Peyer's patch (tissue), 4 donors: ENCODE measurements around the gene MYD88. TPM values are rescaled to one million over a fixed set of nuclear protein-coding genes. Genes with fewer than 3 reads are reported as not detected.

ENCODE experiments used
- DNase-seq, 3 donors: peaks; one replicate each; pipeline ENCODE4 v3.0.0-alpha.2; 2017 to 2019
- H3K27ac ChIP-seq, 4 donors: fragments of 200-600 bp; sonication (generic); one replicate each; pipeline ENCODE4 v1.5.1; 2016 to 2019
- H3K27me3 ChIP-seq, 2 donors: fragments of 200-600 bp; sonication (generic); one replicate each; pipeline ENCODE4 v1.5.1; 2019
- H3K36me3 ChIP-seq, 3 donors: fragments of 200-600 bp; sonication (generic); one replicate each; pipeline ENCODE4 v1.5.1; 2016 to 2019
- H3K4me1 ChIP-seq, 4 donors: fragments of 200-600 bp; sonication (generic); one replicate each; pipeline ENCODE4 v1.5.1; 2016 to 2019
- H3K4me3 ChIP-seq, 4 donors: fragments of 200-600 bp; sonication (generic); 1 replicate in 3 of 4; 2 replicates in 1 of 4; pipeline ENCODE4 v1.5.1; 2016 to 2019; ENCODE audit warnings: mild to moderate bottlenecking in 1 of 4
- H3K9me3 ChIP-seq, 4 donors: fragments of 200-600 bp; sonication (generic); one replicate each; pipeline ENCODE4 v1.5.1; 2016 to 2019; ENCODE audit warnings: mild to moderate bottlenecking in 1 of 4
- CTCF ChIP-seq, 6 experiments: fragments of 450-650 bp in 4 of 6; fragments of 200-600 bp in 2 of 6; sonication (generic) in 1 of 6; IDR thresholded peaks; one replicate each; pipeline ENCODE4 v1.5.1; 2017 to 2019; ENCODE audit warnings: antibody characterized with exemption in 6 of 6, mild to moderate bottlenecking in 3 of 6, moderate library complexity in 1 of 6
- POLR2A ChIP-seq, 2 donors: fragments of 450-650 bp; IDR thresholded peaks; one replicate each; pipeline ENCODE4 v1.5.1; 2017; ENCODE audit warnings: antibody characterized with exemption in 2 of 2, mild to moderate bottlenecking in 2 of 2, moderate library complexity in 2 of 2
- total RNA-seq, 4 donors: library from RNA; depleted of rRNA; stranded (reverse); fragments of >200 nt; gene quantifications; one replicate each; pipeline ENCODE4 v1.1.0, GENCODE V29; 2016

MYD88 gene
- total RNA-seq, 4 donors from 2014 or later: 41.8 to 82.7 (median 73.8) TPM

GRCh38 chr3:38164643-38164951 is 26.1 kb downstream of the MYD88 start:
- no peak for DNase-seq
- Histone ChIP-seq H3K27me3 (no peaks in the 10 kb centered on the region), H3K27ac (peak overlapping the region; percentile 96 to 99 (median 97)), H3K4me1 (peaks cover 0 to 12% (median 0%) of the 10 kb centered on the region in 4 donors), H3K36me3 (no peaks in the 10 kb centered on the region), H3K9me3 (no peaks in the 10 kb centered on the region), H3K4me3 (peak overlapping the region; percentile 77 to 98 (median 95))
- peak in 1 of 6 experiments; percentile 5 for TF ChIP-seq CTCF (IDR thresholded peaks at IDR 0.05)
- peak; percentile 59 to 75 for TF ChIP-seq POLR2A (IDR thresholded peaks at IDR 0.05)

- peak; percentile 98 to 100 (median 99) for DNase-seq
- H3K4me1 ChIP-seq: peaks cover 0 to 12% (median 0%) of the 10 kb centered on the region in 4 donors
- TF ChIP-seq CTCF (IDR thresholded peaks at IDR 0.05) (no peak), POLR2A (IDR thresholded peaks at IDR 0.05) (peak; percentile 91 to 97)
- H3K36me3 ChIP-seq: no peaks in the 10 kb centered on the region
- H3K4me3 ChIP-seq: peak within 1 kb of the TSS; percentile 77 to 98 (median 95)
- H3K9me3 ChIP-seq: no peaks in the 10 kb centered on the region
- H3K27me3 ChIP-seq: no peaks in the 10 kb centered on the region
- peak within 1 kb of the TSS; percentile 96 to 99 (median 97) for H3K27ac ChIP-seq
These were observed 26.7 kb downstream of the MYD88 start, which contains the start of gene OXSR1 for GRCh38 chr3:38164952-38165721. OXSR1 (plus strand) TSS chr3:38165537; CDS start chr3:38165877, 340 bp downstream.

GRCh38 chr3:38165722-38166387 is 27.4 kb downstream of the MYD88 start:
- H3K36me3 ChIP-seq: no peaks in the 10 kb centered on the region
- peak overlapping the region; percentile 96 to 99 (median 97) for H3K27ac ChIP-seq
- DNase-seq: peak in 1 of 3 donors; percentile 78
- H3K4me1 ChIP-seq: peaks cover 0 to 12% (median 0%) of the 10 kb centered on the region in 4 donors
- H3K27me3 ChIP-seq: no peaks in the 10 kb centered on the region
- H3K4me3 ChIP-seq: peak overlapping the region; percentile 77 to 98 (median 95)
- TF ChIP-seq POLR2A (IDR thresholded peaks at IDR 0.05): peak in 1 of 2 donors; percentile 6
- TF ChIP-seq CTCF (IDR thresholded peaks at IDR 0.05): peak in 1 of 6 experiments; percentile 6
- no peaks in the 10 kb centered on the region for H3K9me3 ChIP-seq

- Histone ChIP-seq H3K27ac (no peak overlapping the region), H3K27me3 (no peaks in the 10 kb centered on the region), H3K36me3 (no peaks in the 10 kb centered on the region), H3K4me1 (peaks cover 0 to 12% (median 0%) of the 10 kb centered on the region in 4 donors), H3K9me3 (no peaks in the 10 kb centered on the region), H3K4me3 (no peak overlapping the region)
- DNase-seq: no peak
- TF ChIP-seq POLR2A (IDR thresholded peaks at IDR 0.05) (no peak), CTCF (IDR thresholded peaks at IDR 0.05) (no peak)
These were observed 29.1 kb downstream of the MYD88 start for GRCh38 chr3:38167591-38167990.

- TF ChIP-seq CTCF (IDR thresholded peaks at IDR 0.05): no peak
- no peak for DNase-seq
- H3K4me1 ChIP-seq: peaks cover 0 to 13% (median 0%) of the 10 kb centered on the region in 4 donors
- no peaks in the 10 kb centered on the region for H3K27me3 ChIP-seq
- no peak overlapping the region for H3K4me3 ChIP-seq
- H3K36me3 ChIP-seq: no peaks in the 10 kb centered on the region
- H3K27ac ChIP-seq: no peak overlapping the region
- H3K9me3 ChIP-seq: no peaks in the 10 kb centered on the region
These were observed 29.9 kb downstream of the MYD88 start for GRCh38 chr3:38168151-38169026.
